Glutamatergic neuron (in vitro differentiated cells): ENCODE results near the gene MTURN. TPM values are rescaled to one million over a fixed set of nuclear protein-coding genes. Genes with fewer than 3 reads are reported as not detected.

Experiments
- DNase-seq: peaks from one replicate; pipeline ENCODE4 v3.0.0; 2022
- H3K27ac Mint-ChIP-seq: one replicate; pipeline ENCODE4 v1.8.0; 2020; ENCODE audit warnings: mild to moderate bottlenecking, mixed read lengths, inconsistent platforms; ENCODE audit not compliant: unreplicated experiment
- H3K27me3 Mint-ChIP-seq: one replicate; pipeline ENCODE4 v1.8.0; 2020; ENCODE audit warnings: mild to moderate bottlenecking, moderate library complexity, mixed read lengths, inconsistent platforms; ENCODE audit not compliant: unreplicated experiment
- H3K36me3 Mint-ChIP-seq: one replicate; pipeline ENCODE4 v1.8.0; 2020; ENCODE audit warnings: mild to moderate bottlenecking, mixed read lengths, inconsistent platforms; ENCODE audit not compliant: unreplicated experiment
- H3K4me1 Mint-ChIP-seq: one replicate; pipeline ENCODE4 v1.8.0; 2020; ENCODE audit warnings: mild to moderate bottlenecking, low read depth, mixed read lengths, inconsistent platforms; ENCODE audit not compliant: unreplicated experiment
- H3K4me3 Mint-ChIP-seq: one replicate; pipeline ENCODE4 v1.8.0; 2020; ENCODE audit warnings: mild to moderate bottlenecking, mixed read lengths, inconsistent platforms; ENCODE audit not compliant: unreplicated experiment
- H3K9me3 Mint-ChIP-seq: one replicate; pipeline ENCODE4 v1.8.0; 2020; ENCODE audit warnings: mild to moderate bottlenecking, moderate library complexity, mixed read lengths, inconsistent platforms; ENCODE audit not compliant: unreplicated experiment
- CTCF ChIP-seq: fragments of 200-600 bp; sonication (generic); IDR thresholded peaks from one replicate; pipeline ENCODE4 v1.5.0; 2021; ENCODE audit not compliant: partially characterized antibody, unreplicated experiment
- total RNA-seq: library from RNA; stranded (reverse); fragmentation: NEBNext Ultra II Directional; extraction: Animal tissue kit (Norgen Biotek cat#: 25700); gene quantifications from one replicate; pipeline ENCODE4 v1.2.1, GENCODE V29; 2021; ENCODE audit not compliant: unreplicated experiment

Gene MTURN
- total RNA-seq, 1 donor from 2014 or later, result 32.6 TPM

GRCh38 chr7:30143748-30144251 lies 9.0 kb downstream of the MTURN start:
- Mint-ChIP-seq H3K4me3 (no peak overlapping the region), H3K27ac (no peak overlapping the region), H3K36me3 (no peaks in the 10 kb centered on the region), H3K27me3 (no peaks in the 10 kb centered on the region), H3K9me3 (no peaks in the 10 kb centered on the region), H3K4me1 (peaks cover 16% of the 10 kb centered on the region)
- no peak for TF ChIP-seq CTCF
- DNase-seq, result no peak

- Mint-ChIP-seq H3K4me3 (no peak overlapping the region), H3K4me1 (peaks cover 16% of the 10 kb centered on the region), H3K27me3 (no peaks in the 10 kb centered on the region), H3K36me3 (no peaks in the 10 kb centered on the region), H3K27ac (no peak overlapping the region), H3K9me3 (no peaks in the 10 kb centered on the region)
- no peak for DNase-seq
- no peak for TF ChIP-seq CTCF
Measured at GRCh38 chr7:30144657-30145306, 10.0 kb downstream of the MTURN start.

GRCh38 chr7:30145426-30145970 lies 10.7 kb downstream of the MTURN start:
- Mint-ChIP-seq H3K27me3 (no peaks in the 10 kb centered on the region), H3K36me3 (no peaks in the 10 kb centered on the region), H3K27ac (no peak overlapping the region), H3K4me1 (peaks cover 16% of the 10 kb centered on the region), H3K4me3 (no peak overlapping the region), H3K9me3 (no peaks in the 10 kb centered on the region)
- no peak for DNase-seq
- no peak for TF ChIP-seq CTCF

- Mint-ChIP-seq H3K36me3 (no peaks in the 10 kb centered on the region), H3K4me1 (peaks cover 16% of the 10 kb centered on the region), H3K4me3 (no peak overlapping the region), H3K27me3 (no peaks in the 10 kb centered on the region), H3K9me3 (no peaks in the 10 kb centered on the region), H3K27ac (no peak overlapping the region)
- no peak for DNase-seq
- TF ChIP-seq CTCF, result no peak
Measured at GRCh38 chr7:30146127-30146612, 11.4 kb downstream of the MTURN start.

GRCh38 chr7:30147223-30147622 lies 12.4 kb downstream of the MTURN start:
- no peaks in the 10 kb centered on the region for H3K9me3 Mint-ChIP-seq
- DNase-seq, result no peak
- H3K27ac Mint-ChIP-seq, result no peak overlapping the region
- H3K4me3 Mint-ChIP-seq, result no peak overlapping the region
- no peaks in the 10 kb centered on the region for H3K27me3 Mint-ChIP-seq
- H3K36me3 Mint-ChIP-seq, result no peaks in the 10 kb centered on the region
- peaks cover 13% of the 10 kb centered on the region for H3K4me1 Mint-ChIP-seq
- no peak for TF ChIP-seq CTCF
